Activated naive CD4-positive, alpha-beta T cell treated with anti-CD3 and anti-CD28 coated beads for 36 hours (primary cell): ENCODE data around the gene TSPAN10. TPM values are rescaled to one million over a fixed set of nuclear protein-coding genes. Genes with fewer than 3 reads are reported as not detected.

ENCODE experiments used
- CTCF ChIA-PET: fragments of 350-600 bp; sonication (Branson Sonifier 250); formaldehyde crosslinking; loops from one replicate; lab custom pipeline; 2021; ENCODE audit warnings: antibody characterized with exemption; lab: Charles Lee
- DNase-seq: peaks from one replicate; pipeline ENCODE4 v3.0.0-alpha.2; 2020
- H3K27ac Mint-ChIP-seq: one replicate; pipeline ENCODE4 v1.8.0; 2021; ENCODE audit warnings: mild to moderate bottlenecking, mixed read lengths
- H3K27me3 Mint-ChIP-seq: one replicate; pipeline ENCODE4 v1.8.0; 2021; ENCODE audit warnings: low read depth, mixed read lengths
- H3K36me3 Mint-ChIP-seq: one replicate; pipeline ENCODE4 v1.8.0; 2021; ENCODE audit warnings: low read depth, mixed read lengths
- H3K4me1 Mint-ChIP-seq: one replicate; pipeline ENCODE4 v1.8.0; 2021; ENCODE audit warnings: low read depth, mixed read lengths
- H3K4me3 Mint-ChIP-seq: one replicate; pipeline ENCODE4 v1.8.0; 2021; ENCODE audit warnings: mild to moderate bottlenecking, moderate library complexity, mixed read lengths
- H3K9me3 Mint-ChIP-seq: one replicate; pipeline ENCODE4 v1.8.0; 2021; ENCODE audit warnings: mixed read lengths
- intact Hi-C: fragments of 100-400 bp; cut with micrococcal nuclease; formaldehyde crosslinking; loops from one replicate; pipeline ENCODE4 v1.15.1; 2023
- total RNA-seq, 2 experiments: library from RNA; stranded (reverse); gene quantifications; one replicate each; pipeline ENCODE4 v1.2.3, GENCODE V29; 2021

The TSPAN10 gene
- total RNA-seq: under 1 TPM in 1 of 2 experiments, not detected in 1; 0.12 TPM

GRCh38 chr17:81636505-81637288 lies at the start of gene TSPAN10, which contains the start of gene NPLOC4:
Gene TSPAN10, plus strand, starts transcription at chr17:81637196. Its CDS starts 5,217 bp downstream, at chr17:81642413.
Gene NPLOC4, minus strand, starts transcription at chr17:81637112. Its CDS starts 182 bp downstream, at chr17:81636930.
- H3K27me3 Mint-ChIP-seq: no peaks in the 10 kb centered on the region
- H3K9me3 Mint-ChIP-seq: no peaks in the 10 kb centered on the region
- H3K36me3 Mint-ChIP-seq: peaks cover 3% of the 10 kb centered on the region
- DNase-seq: peak; percentile 85
- CTCF ChIA-PET: no interaction called here
- intact Hi-C loops: loop anchor here (2.0 kb wide), 1 partner anchor 30 kb away; the partner anchor contains the start of genes CCDC137 and OXLD1
- peak within 1 kb of the TSS; percentile 79 for H3K27ac Mint-ChIP-seq
- H3K4me3 Mint-ChIP-seq: peak within 1 kb of the TSS; percentile 93
- H3K4me1 Mint-ChIP-seq: peaks cover 26% of the 10 kb centered on the region

GRCh38 chr17:81589612-81590011 lies 47.4 kb upstream of the TSPAN10 start:
- Mint-ChIP-seq H3K27ac (no peak overlapping the region), H3K9me3 (no peaks in the 10 kb centered on the region), H3K4me1 (no peaks in the 10 kb centered on the region), H3K4me3 (no peak overlapping the region), H3K36me3 (peaks cover 41% of the 10 kb centered on the region), H3K27me3 (no peaks in the 10 kb centered on the region)
- CTCF ChIA-PET: interaction anchor here (0.6 to 2.4 kb wide), 3 partner anchors 12 to 448 kb away, joined by 3 to 5 read pairs (median 4); partner anchors contain the start of gene DCXR
- intact Hi-C loops: no loop called here
- no peak for DNase-seq

DNA sequence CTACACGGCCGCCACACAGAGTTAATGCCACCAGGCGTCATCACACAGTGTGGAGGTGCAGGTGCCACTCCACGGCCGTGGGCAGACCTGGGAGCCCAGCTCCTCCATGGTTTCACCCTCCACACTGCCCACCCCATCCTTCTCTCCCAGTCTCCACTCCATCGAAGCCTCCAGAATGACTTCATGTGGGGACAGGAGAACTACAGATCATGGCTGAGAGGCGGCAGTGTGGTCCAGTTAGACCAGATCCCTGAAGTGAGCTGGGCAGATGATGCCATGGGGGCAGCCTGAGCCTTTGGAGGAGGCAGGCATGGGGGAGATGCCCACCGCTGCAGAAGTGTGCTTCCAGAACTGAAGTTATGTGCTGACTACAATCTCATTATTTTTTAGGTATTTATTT lies 46.9 kb upstream of the TSPAN10 start:
- H3K36me3 Mint-ChIP-seq: peaks cover 43% of the 10 kb centered on the region

GRCh38 chr17:81591971-81592370 lies 45.0 kb upstream of the TSPAN10 start:
- H3K4me1 Mint-ChIP-seq: no peaks in the 10 kb centered on the region
- H3K27me3 Mint-ChIP-seq: no peaks in the 10 kb centered on the region
- intact Hi-C loops: no loop called here
- H3K4me3 Mint-ChIP-seq: no peak overlapping the region
- H3K27ac Mint-ChIP-seq: no peak overlapping the region
- no peak for DNase-seq
- no peaks in the 10 kb centered on the region for H3K9me3 Mint-ChIP-seq
- CTCF ChIA-PET: interaction anchor here (0.8 kb wide), 1 partner anchor 10 kb away, joined by 3 read pairs; no protein-coding TSS in a partner anchor
- H3K36me3 Mint-ChIP-seq: peaks cover 31% of the 10 kb centered on the region

More for the DNA sequence above, 46.9 kb upstream of the TSPAN10 start:
- Mint-ChIP-seq H3K4me3 (no peak overlapping the region), H3K9me3 (no peaks in the 10 kb centered on the region), H3K4me1 (no peaks in the 10 kb centered on the region), H3K27me3 (no peaks in the 10 kb centered on the region), H3K27ac (no peak overlapping the region)
- CTCF ChIA-PET: interaction anchor here (1.1 to 2.4 kb wide), 2 partner anchors 12 to 106 kb away, joined by 3 to 5 read pairs; no protein-coding TSS in a partner anchor
- intact Hi-C loops: no loop called here
- DNase-seq: no peak

DNA sequence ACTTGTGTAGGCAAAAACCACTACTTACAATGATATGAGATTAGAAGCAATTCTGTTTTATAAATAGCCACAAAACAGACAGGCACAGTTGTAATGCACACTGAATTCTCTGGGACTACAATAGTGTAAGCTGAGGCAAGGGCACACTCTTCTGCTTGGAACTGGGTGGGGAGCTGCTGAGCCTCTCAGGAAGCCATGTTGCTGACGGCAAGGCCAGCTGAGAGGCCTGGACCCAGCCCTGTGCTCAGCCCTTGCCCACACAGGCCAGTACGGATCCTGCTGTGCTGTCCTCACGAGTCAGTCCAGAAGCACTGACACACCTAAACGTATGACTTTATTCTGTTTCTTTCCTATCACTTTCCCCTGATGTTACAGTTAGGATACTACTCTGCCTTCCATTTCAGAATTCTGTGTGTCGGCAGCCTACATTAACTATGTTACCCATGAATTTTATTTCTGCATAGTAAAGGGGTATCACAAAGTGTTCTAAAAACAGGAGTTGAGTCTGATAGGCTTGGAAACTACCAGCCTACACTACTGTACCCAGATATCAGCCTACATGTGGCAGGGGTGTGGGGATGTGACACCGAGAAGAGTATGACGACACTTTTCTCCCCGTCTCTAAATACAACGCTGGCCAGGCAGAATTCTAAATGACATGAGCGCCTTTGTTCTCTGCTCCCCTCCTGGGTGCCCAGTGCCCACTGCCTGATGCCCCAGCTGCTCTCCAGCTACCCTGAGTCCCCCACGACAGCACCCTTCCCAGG lies 43.7 kb upstream of the TSPAN10 start:
- Mint-ChIP-seq H3K4me1 (no peaks in the 10 kb centered on the region), H3K27ac (no peak overlapping the region), H3K27me3 (no peaks in the 10 kb centered on the region), H3K36me3 (peaks cover 29% of the 10 kb centered on the region), H3K9me3 (no peaks in the 10 kb centered on the region), H3K4me3 (no peak overlapping the region)
- no peak for DNase-seq
- intact Hi-C loops: no loop called here
- CTCF ChIA-PET: no interaction called here

- Mint-ChIP-seq H3K36me3 (peaks cover 28% of the 10 kb centered on the region), H3K27ac (no peak overlapping the region), H3K27me3 (no peaks in the 10 kb centered on the region), H3K4me1 (peaks cover 2% of the 10 kb centered on the region), H3K4me3 (no peak overlapping the region), H3K9me3 (no peaks in the 10 kb centered on the region)
- DNase-seq: no peak
- intact Hi-C loops: loop anchor here (2.0 kb wide), 2 partner anchors 47 to 81 kb away; partner anchors contain the start of gene FAAP100
- CTCF ChIA-PET: interaction anchor here (1.1 to 2.8 kb wide), 10 partner anchors 13 to 373 kb away, joined by 3 to 13 read pairs (median 5); no protein-coding TSS in a partner anchor
Observed at GRCh38 chr17:81599719-81600486, 37.1 kb upstream of the TSPAN10 start.

- H3K27me3 Mint-ChIP-seq: no peaks in the 10 kb centered on the region
- H3K4me3 Mint-ChIP-seq: no peak overlapping the region
- H3K36me3 Mint-ChIP-seq: peaks cover 30% of the 10 kb centered on the region
- H3K9me3 Mint-ChIP-seq: no peaks in the 10 kb centered on the region
- intact Hi-C loops: loop anchor here (1.0 to 2.0 kb wide), 3 partner anchors 49 to 348 kb away; partner anchors contain the start of gene FAAP100
- H3K27ac Mint-ChIP-seq: peak overlapping the region; percentile 41
- CTCF ChIA-PET: interaction anchor here (0.6 to 2.8 kb wide), 31 partner anchors 8 to 345 kb away, joined by 3 to 13 read pairs (median 4); no protein-coding TSS in a partner anchor
- peak; percentile 55 for DNase-seq
- peaks cover 2% of the 10 kb centered on the region for H3K4me1 Mint-ChIP-seq
Observed at GRCh38 chr17:81601525-81602120, 35.4 kb upstream of the TSPAN10 start.

GRCh38 chr17:81603846-81604610 lies 33.0 kb upstream of the TSPAN10 start:
- DNase-seq: no peak
- peaks cover 25% of the 10 kb centered on the region for H3K36me3 Mint-ChIP-seq
- no peak overlapping the region for H3K27ac Mint-ChIP-seq
- no peaks in the 10 kb centered on the region for H3K9me3 Mint-ChIP-seq
- no peak overlapping the region for H3K4me3 Mint-ChIP-seq
- intact Hi-C loops: no loop called here
- H3K27me3 Mint-ChIP-seq: no peaks in the 10 kb centered on the region
- H3K4me1 Mint-ChIP-seq: peaks cover 2% of the 10 kb centered on the region
- CTCF ChIA-PET: interaction anchor here (0.6 kb wide), 1 partner anchor 819 kb away, joined by 4 read pairs; no protein-coding TSS in a partner anchor

GRCh38 chr17:81607431-81607830 lies 29.6 kb upstream of the TSPAN10 start:
- Mint-ChIP-seq H3K9me3 (no peaks in the 10 kb centered on the region), H3K36me3 (peaks cover 12% of the 10 kb centered on the region), H3K4me3 (no peak overlapping the region), H3K27me3 (no peaks in the 10 kb centered on the region), H3K27ac (no peak overlapping the region), H3K4me1 (no peaks in the 10 kb centered on the region)
- intact Hi-C loops: no loop called here
- DNase-seq: no peak
- CTCF ChIA-PET: interaction anchor here (0.6 kb wide), 1 partner anchor 842 kb away, joined by 3 read pairs; no protein-coding TSS in a partner anchor

DNA sequence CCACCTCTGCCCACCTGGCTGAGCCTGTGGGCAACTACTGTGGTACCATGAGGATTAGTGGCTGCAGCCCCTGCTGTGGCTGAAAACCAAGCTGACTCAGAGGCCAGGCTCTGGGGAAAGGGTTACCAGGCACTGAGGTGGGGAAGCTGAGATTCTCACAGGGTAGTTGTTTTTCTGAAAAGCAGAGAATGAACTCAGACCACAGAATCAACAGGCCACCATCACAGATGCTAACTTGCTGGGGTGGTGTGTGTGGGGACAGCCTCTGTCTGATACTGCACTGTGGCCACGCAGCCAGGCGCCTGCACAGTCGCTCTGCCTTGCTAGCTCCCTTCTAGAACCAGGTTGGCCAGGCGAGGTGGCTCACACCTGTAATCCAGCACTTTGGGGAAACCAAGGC lies 28.9 kb upstream of the TSPAN10 start:
- H3K27ac Mint-ChIP-seq: no peak overlapping the region
- H3K4me1 Mint-ChIP-seq: no peaks in the 10 kb centered on the region
- intact Hi-C loops: no loop called here
- DNase-seq: no peak
- no peak overlapping the region for H3K4me3 Mint-ChIP-seq
- H3K27me3 Mint-ChIP-seq: no peaks in the 10 kb centered on the region
- no peaks in the 10 kb centered on the region for H3K9me3 Mint-ChIP-seq
- peaks cover 12% of the 10 kb centered on the region for H3K36me3 Mint-ChIP-seq
- CTCF ChIA-PET: no interaction called here

- Mint-ChIP-seq H3K9me3 (no peaks in the 10 kb centered on the region), H3K4me3 (no peak overlapping the region), H3K36me3 (peaks cover 14% of the 10 kb centered on the region), H3K27ac (no peak overlapping the region), H3K4me1 (peaks cover 2% of the 10 kb centered on the region), H3K27me3 (no peaks in the 10 kb centered on the region)
- CTCF ChIA-PET: no interaction called here
- DNase-seq: no peak
- intact Hi-C loops: no loop called here
Observed at GRCh38 chr17:81608605-81609004, 28.4 kb upstream of the TSPAN10 start.
